ENCODE data around the gene DHX40.

The DHX40 gene, protein sequence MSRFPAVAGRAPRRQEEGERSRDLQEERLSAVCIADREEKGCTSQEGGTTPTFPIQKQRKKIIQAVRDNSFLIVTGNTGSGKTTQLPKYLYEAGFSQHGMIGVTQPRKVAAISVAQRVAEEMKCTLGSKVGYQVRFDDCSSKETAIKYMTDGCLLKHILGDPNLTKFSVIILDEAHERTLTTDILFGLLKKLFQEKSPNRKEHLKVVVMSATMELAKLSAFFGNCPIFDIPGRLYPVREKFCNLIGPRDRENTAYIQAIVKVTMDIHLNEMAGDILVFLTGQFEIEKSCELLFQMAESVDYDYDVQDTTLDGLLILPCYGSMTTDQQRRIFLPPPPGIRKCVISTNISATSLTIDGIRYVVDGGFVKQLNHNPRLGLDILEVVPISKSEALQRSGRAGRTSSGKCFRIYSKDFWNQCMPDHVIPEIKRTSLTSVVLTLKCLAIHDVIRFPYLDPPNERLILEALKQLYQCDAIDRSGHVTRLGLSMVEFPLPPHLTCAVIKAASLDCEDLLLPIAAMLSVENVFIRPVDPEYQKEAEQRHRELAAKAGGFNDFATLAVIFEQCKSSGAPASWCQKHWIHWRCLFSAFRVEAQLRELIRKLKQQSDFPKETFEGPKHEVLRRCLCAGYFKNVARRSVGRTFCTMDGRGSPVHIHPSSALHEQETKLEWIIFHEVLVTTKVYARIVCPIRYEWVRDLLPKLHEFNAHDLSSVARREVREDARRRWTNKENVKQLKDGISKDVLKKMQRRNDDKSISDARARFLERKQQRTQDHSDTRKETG
- long read RNA-seq, transcript DHX40-201 (18 exons, 3,660 nt): major isoform, 155 of 198 reads
- long read RNA-seq, partial matches to known transcripts: 12 of 198 reads
- long read RNA-seq, other reads (novel, unspliced or antisense): 31 of 198 reads

DNA sequence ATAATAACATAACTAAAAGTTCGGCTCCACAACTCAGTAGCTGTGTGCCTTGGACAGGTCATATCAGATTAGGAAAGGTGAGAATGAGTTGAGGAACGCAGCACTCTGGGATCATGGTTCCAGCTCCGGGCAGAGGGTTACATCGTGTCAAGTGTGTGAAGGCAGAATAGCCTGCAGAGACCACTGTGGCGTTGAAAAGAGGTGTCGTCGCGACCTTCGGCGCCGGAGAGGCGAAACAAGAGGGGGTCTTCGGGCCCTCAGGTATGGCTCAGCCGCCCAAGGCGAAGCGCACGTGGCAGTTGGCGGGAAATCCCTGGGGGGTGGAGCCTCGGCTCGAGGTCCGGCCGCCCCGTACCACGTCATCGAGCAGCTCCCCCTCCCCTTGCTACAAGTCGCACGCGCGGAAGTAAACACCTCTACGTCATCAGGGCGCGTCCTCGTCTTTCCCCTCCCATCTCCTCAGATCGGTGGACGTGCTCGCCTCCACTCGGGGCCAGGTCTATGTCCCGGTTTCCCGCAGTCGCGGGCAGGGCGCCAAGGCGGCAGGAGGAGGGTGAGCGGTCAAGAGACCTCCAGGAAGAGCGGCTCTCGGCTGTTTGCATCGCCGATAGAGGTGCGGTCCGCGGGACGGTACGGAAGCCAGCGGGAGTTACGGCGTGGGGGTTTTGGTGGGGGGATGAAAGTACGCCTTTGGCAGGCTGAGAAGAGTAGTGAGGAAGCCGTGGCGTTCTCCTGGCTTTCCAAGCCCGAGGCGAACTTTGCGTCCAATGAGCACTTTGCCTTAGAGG, at the start of gene DHX40:
Gene DHX40, plus strand, starts transcription at position 440 of the 788 bp plus-strand sequence. Its CDS starts 62 bp downstream, at position 502.
- Histone ChIP-seq H3K27me3 (ENCODE audit: insufficient read depth, poor library complexity, severe bottlenecking) (no peaks in the 10 kb centered on the region), H3K4me3 (replicated peaks; ENCODE audit: insufficient read depth, low read length) (peak within 1 kb of the TSS; percentile 100), H3K27ac (replicated peaks) (peak within 1 kb of the TSS; percentile 66)
- TF ChIP-seq SPI1 (IDR thresholded peaks at IDR 0.05; ENCODE audit: borderline replicate concordance, low read depth) (no peak), GABPA (IDR thresholded peaks at IDR 0.05; ENCODE audit: low read depth) (no peak), POLR2AphosphoS5 (IDR thresholded peaks at IDR 0.05; ENCODE audit: low read depth) (peak; percentile 58)
- TF ChIP-seq, protein P1, sequence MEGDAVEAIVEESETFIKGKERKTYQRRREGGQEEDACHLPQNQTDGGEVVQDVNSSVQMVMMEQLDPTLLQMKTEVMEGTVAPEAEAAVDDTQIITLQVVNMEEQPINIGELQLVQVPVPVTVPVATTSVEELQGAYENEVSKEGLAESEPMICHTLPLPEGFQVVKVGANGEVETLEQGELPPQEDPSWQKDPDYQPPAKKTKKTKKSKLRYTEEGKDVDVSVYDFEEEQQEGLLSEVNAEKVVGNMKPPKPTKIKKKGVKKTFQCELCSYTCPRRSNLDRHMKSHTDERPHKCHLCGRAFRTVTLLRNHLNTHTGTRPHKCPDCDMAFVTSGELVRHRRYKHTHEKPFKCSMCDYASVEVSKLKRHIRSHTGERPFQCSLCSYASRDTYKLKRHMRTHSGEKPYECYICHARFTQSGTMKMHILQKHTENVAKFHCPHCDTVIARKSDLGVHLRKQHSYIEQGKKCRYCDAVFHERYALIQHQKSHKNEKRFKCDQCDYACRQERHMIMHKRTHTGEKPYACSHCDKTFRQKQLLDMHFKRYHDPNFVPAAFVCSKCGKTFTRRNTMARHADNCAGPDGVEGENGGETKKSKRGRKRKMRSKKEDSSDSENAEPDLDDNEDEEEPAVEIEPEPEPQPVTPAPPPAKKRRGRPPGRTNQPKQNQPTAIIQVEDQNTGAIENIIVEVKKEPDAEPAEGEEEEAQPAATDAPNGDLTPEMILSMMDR (IDR thresholded peaks at IDR 0.05; ENCODE audit: insufficient read depth, low read length): no peak
- TF ChIP-seq, protein P2, sequence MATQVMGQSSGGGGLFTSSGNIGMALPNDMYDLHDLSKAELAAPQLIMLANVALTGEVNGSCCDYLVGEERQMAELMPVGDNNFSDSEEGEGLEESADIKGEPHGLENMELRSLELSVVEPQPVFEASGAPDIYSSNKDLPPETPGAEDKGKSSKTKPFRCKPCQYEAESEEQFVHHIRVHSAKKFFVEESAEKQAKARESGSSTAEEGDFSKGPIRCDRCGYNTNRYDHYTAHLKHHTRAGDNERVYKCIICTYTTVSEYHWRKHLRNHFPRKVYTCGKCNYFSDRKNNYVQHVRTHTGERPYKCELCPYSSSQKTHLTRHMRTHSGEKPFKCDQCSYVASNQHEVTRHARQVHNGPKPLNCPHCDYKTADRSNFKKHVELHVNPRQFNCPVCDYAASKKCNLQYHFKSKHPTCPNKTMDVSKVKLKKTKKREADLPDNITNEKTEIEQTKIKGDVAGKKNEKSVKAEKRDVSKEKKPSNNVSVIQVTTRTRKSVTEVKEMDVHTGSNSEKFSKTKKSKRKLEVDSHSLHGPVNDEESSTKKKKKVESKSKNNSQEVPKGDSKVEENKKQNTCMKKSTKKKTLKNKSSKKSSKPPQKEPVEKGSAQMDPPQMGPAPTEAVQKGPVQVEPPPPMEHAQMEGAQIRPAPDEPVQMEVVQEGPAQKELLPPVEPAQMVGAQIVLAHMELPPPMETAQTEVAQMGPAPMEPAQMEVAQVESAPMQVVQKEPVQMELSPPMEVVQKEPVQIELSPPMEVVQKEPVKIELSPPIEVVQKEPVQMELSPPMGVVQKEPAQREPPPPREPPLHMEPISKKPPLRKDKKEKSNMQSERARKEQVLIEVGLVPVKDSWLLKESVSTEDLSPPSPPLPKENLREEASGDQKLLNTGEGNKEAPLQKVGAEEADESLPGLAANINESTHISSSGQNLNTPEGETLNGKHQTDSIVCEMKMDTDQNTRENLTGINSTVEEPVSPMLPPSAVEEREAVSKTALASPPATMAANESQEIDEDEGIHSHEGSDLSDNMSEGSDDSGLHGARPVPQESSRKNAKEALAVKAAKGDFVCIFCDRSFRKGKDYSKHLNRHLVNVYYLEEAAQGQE (IDR thresholded peaks at IDR 0.05; ENCODE audit: insufficient replicate concordance, low read depth): no peak
- peak; percentile 94 to 95 for DNase-seq (ENCODE audit: low read depth in 1 of 2, low spot score in 1 of 2)

DNA sequence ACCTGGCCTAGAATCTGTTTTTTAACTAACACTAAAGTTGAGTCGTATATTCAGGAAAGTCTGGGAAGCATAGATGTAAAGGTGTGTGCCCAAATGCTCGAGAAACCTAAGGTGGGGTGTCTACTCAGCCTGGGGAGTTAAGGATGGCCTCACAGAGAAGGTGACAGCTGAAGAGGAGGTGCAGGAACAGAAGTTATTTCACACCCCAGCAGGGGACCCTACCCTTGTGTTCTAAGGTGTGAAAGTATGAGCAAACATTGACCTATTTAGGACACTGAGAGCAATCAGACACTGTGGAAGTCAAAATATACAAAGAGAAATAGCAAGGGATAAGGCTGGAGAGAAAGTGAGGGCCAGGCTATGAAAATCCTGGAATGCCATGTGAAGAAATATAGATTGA, 49.0 kb upstream of the DHX40 start:
- no peaks in the 10 kb centered on the region for H3K27me3 ChIP-seq (ENCODE audit: insufficient read depth, poor library complexity, severe bottlenecking)
- no peak for DNase-seq (ENCODE audit: low read depth in 1 of 2, low spot score in 1 of 2)
- no peak overlapping the region for H3K4me3 ChIP-seq (replicated peaks; ENCODE audit: insufficient read depth, low read length)
- no peak for TF ChIP-seq SPI1 (IDR thresholded peaks at IDR 0.05; ENCODE audit: borderline replicate concordance, low read depth)
- TF ChIP-seq, protein P1 (IDR thresholded peaks at IDR 0.05; ENCODE audit: insufficient read depth, low read length): no peak
- H3K27ac ChIP-seq (replicated peaks): no peak overlapping the region

DNA sequence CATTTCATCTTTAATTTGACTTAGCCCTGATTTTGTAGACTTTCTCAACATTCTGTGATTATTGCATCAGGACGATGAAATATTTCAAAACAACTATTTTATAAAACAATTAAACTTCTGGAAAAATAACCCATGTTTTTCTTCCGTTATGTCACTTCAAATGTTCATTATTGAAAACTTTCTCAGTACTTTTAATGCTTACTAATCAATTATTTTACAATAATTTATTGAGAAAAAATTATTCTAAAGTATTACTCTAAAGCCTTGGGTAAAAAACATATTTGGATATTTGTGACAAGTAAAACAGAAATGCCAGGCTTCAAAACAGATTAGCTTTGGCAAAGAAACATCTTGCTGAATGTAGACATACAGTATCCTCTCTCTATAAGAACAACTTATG, 46.3 kb upstream of the DHX40 start:
- Histone ChIP-seq H3K27ac (replicated peaks) (no peak overlapping the region), H3K4me3 (replicated peaks; ENCODE audit: insufficient read depth, low read length) (no peak overlapping the region), H3K27me3 (ENCODE audit: insufficient read depth, poor library complexity, severe bottlenecking) (no peaks in the 10 kb centered on the region)
- no peak for DNase-seq (ENCODE audit: low read depth in 1 of 2, low spot score in 1 of 2)
- TF ChIP-seq SPI1 (IDR thresholded peaks at IDR 0.05; ENCODE audit: borderline replicate concordance, low read depth) (no peak), POLR2AphosphoS5 (IDR thresholded peaks at IDR 0.05; ENCODE audit: low read depth) (no peak), GABPA (IDR thresholded peaks at IDR 0.05; ENCODE audit: low read depth) (no peak)
- TF ChIP-seq, protein P1 (IDR thresholded peaks at IDR 0.05; ENCODE audit: insufficient read depth, low read length): no peak
- TF ChIP-seq, protein P2 (IDR thresholded peaks at IDR 0.05; ENCODE audit: insufficient replicate concordance, low read depth): no peak

Measured in HL-60 (cell line).